Neutrophil (primary cell): ENCODE data around the gene CARHSP1.

Source experiments
- H3K27ac ChIP-seq: fragments of 200-600 bp; sonication (generic); 2 replicates; pipeline ENCODE4 v1.5.1; 2016; ENCODE audit warnings: mild to moderate bottlenecking, moderate library complexity
- H3K27me3 ChIP-seq: fragments of 200-600 bp; sonication (generic); 2 replicates; pipeline ENCODE4 v1.6.0; 2016; ENCODE audit warnings: mild to moderate bottlenecking
- H3K36me3 ChIP-seq: fragments of 200-600 bp; sonication (generic); 2 replicates; pipeline ENCODE4 v1.5.1; 2017
- H3K4me1 ChIP-seq, 2 experiments: fragments of 200-600 bp in 1 of 2; sonication (generic) in 1 of 2; 1 replicate in 1 of 2; 2 replicates in 1 of 2; pipeline versions ENCODE4 v1.5.1 to v1.6.1; 2013 to 2016; ENCODE audit warnings: low read depth in 1 of 2, low read length in 1 of 2, mild to moderate bottlenecking in 1 of 2, moderate library complexity in 1 of 2; ENCODE audit not compliant: control insufficient read depth in 1 of 2, insufficient read depth in 1 of 2
- H3K4me3 ChIP-seq, 2 experiments: fragments of 200-600 bp in 1 of 2; sonication (generic) in 1 of 2; 1 replicate in 1 of 2; 2 replicates in 1 of 2; pipeline ENCODE4 v1.5.1; 2013 to 2016; ENCODE audit warnings: low read depth in 1 of 2, low read length in 1 of 2, mild to moderate bottlenecking in 1 of 2, moderate library complexity in 1 of 2
- H3K9me3 ChIP-seq: fragments of 200-600 bp; sonication (generic); 2 replicates; pipeline ENCODE4 v1.5.1; 2016
- CTCF ChIP-seq: fragments of 200-600 bp; sonication (generic); IDR thresholded peaks from 2 replicates; pipeline ENCODE4 v1.5.1; 2016; ENCODE audit warnings: antibody characterized with exemption

The CARHSP1 gene

GRCh38 chr16:8912793-8913192 is 44.0 kb upstream of the CARHSP1 start:
- no peak for TF ChIP-seq CTCF
- Histone ChIP-seq H3K9me3 (no peaks in the 10 kb centered on the region), H3K36me3 (peaks cover 90% of the 10 kb centered on the region), H3K27me3 (no peaks in the 10 kb centered on the region), H3K27ac (no peak overlapping the region), H3K4me3 (no peak overlapping the region), H3K4me1 (no peaks in the 10 kb centered on the region)

- Histone ChIP-seq H3K9me3 (no peaks in the 10 kb centered on the region), H3K27ac (no peak overlapping the region), H3K4me3 (no peak overlapping the region), H3K4me1 (peaks cover 0 to 5% of the 10 kb centered on the region in 2 experiments), H3K27me3 (no peaks in the 10 kb centered on the region), H3K36me3 (peaks cover 92% of the 10 kb centered on the region)
- no peak for TF ChIP-seq CTCF
These were observed 42.0 kb upstream of the CARHSP1 start for GRCh38 chr16:8910811-8911210.

- Histone ChIP-seq H3K27me3 (no peaks in the 10 kb centered on the region), H3K9me3 (no peaks in the 10 kb centered on the region), H3K27ac (peak overlapping the region; percentile 21), H3K36me3 (peaks cover 93% of the 10 kb centered on the region), H3K4me1 (peaks cover 0 to 5% of the 10 kb centered on the region in 2 experiments), H3K4me3 (no peak overlapping the region)
- no peak for TF ChIP-seq CTCF
These were observed 40.1 kb upstream of the CARHSP1 start for GRCh38 chr16:8908810-8909468.

- H3K27ac ChIP-seq, result peak overlapping the region; percentile 10
- peaks cover 0 to 5% of the 10 kb centered on the region in 2 experiments for H3K4me1 ChIP-seq
- no peak for TF ChIP-seq CTCF
- H3K36me3 ChIP-seq, result peaks cover 99% of the 10 kb centered on the region
- H3K27me3 ChIP-seq, result no peaks in the 10 kb centered on the region
- no peaks in the 10 kb centered on the region for H3K9me3 ChIP-seq
- H3K4me3 ChIP-seq, result no peak overlapping the region
These were observed 38.3 kb upstream of the CARHSP1 start for GRCh38 chr16:8907096-8907495.

GRCh38 chr16:8905795-8906591 is 37.2 kb upstream of the CARHSP1 start:
- Histone ChIP-seq H3K4me3 (no peak overlapping the region), H3K27me3 (no peaks in the 10 kb centered on the region), H3K9me3 (no peaks in the 10 kb centered on the region), H3K27ac (no peak overlapping the region), H3K36me3 (peaks cover 99% of the 10 kb centered on the region), H3K4me1 (peaks cover 0 to 5% of the 10 kb centered on the region in 2 experiments)
- TF ChIP-seq CTCF, result no peak
